Measurements from ENCODE around the gene SLC39A2. TPM values are rescaled to one million over a fixed set of nuclear protein-coding genes. Genes with fewer than 3 reads are reported as not detected.
A peak's percentile ranks its signal among the peaks of the same experiment; 100 is the strongest.
"Not testable (repeated sequence)": the region's sequence is repeated elsewhere in the genome, so short reads cannot be mapped to it uniquely, and the experiment has no call there.

Gene SLC39A2
- total RNA-seq, 2 donors from 2014 or later: not detected

DNA sequence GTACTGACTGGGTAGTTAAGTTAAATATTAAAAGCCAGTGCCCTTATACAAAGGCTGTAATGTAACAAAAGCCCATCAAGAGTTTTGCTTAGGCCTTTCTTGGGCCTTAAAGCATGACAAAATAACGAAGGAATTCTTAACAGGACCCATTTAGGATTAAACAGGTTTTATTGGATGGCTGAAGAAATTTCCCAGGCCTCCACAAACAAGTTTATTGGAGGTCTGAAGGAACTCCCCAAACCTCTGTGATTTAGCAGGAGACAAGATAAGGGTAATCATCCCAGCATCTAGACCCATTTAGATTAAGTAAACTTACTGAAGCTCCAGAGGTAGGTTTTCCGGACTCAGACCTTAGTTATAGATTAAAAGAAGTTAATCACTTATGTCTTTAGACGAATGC, 10.6 kb downstream of the SLC39A2 start:
- H3K27me3 Mint-ChIP-seq: peaks cover 42% of the 10 kb centered on the region
- not testable (repeated sequence) for H3K4me1 Mint-ChIP-seq

DNA sequence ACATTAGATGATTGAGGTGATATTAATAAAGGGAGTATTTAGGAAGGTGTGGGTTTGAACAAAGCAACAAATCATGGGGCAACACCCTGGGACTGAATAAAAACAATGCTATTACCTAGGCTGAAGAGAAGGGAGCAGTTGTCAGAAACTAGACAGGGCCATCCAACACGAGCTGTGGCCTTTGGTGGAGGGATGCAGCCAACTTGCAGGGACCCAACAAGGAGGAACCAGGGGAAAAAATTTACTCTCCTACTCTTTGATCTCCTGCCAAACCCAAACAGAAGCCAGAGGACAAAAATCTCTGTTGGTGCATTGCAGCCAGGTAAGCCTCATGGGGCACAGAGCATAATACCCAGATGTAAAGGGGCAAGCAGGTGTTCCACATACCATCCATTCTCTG, 12.0 kb downstream of the SLC39A2 start:
- Mint-ChIP-seq H3K36me3 (ENCODE audit: low read depth) (no peaks in the 10 kb centered on the region), H3K27ac (no peak overlapping the region), H3K4me1 (peaks cover 2% of the 10 kb centered on the region), H3K27me3 (peaks cover 41% of the 10 kb centered on the region), H3K4me3 (no peak overlapping the region)
- DNase-seq: no peak
- no peaks in the 10 kb centered on the region for H3K9me3 ChIP-seq (ENCODE audit: control insufficient read depth, low read length, poor library complexity, severe bottlenecking)
- ATAC-seq: no peak

More for the DNA sequence above, 10.6 kb downstream of the SLC39A2 start:
- DNase-seq; H3K27ac Mint-ChIP-seq; H3K9me3 ChIP-seq (ENCODE audit: control insufficient read depth, low read length, poor library complexity, severe bottlenecking); ATAC-seq; H3K4me3 Mint-ChIP-seq; H3K36me3 Mint-ChIP-seq (ENCODE audit: low read depth): not testable (repeated sequence)

- peaks cover 4% of the 10 kb centered on the region for H3K36me3 Mint-ChIP-seq (ENCODE audit: low read depth)
- peak overlapping the region; percentile 59 for H3K27ac Mint-ChIP-seq
- no peaks in the 10 kb centered on the region for H3K9me3 ChIP-seq (ENCODE audit: control insufficient read depth, low read length, poor library complexity, severe bottlenecking)
- H3K27me3 Mint-ChIP-seq: peaks cover 30% of the 10 kb centered on the region
- peaks cover 2% of the 10 kb centered on the region for H3K4me1 Mint-ChIP-seq
- ATAC-seq (peak; percentile 85), DNase-seq (peak; percentile 63 to 73 (median 66))
- no peak overlapping the region for H3K4me3 Mint-ChIP-seq
These were observed 15.7 kb downstream of the SLC39A2 start for GRCh38 chr14:21014761-21015190.

DNA sequence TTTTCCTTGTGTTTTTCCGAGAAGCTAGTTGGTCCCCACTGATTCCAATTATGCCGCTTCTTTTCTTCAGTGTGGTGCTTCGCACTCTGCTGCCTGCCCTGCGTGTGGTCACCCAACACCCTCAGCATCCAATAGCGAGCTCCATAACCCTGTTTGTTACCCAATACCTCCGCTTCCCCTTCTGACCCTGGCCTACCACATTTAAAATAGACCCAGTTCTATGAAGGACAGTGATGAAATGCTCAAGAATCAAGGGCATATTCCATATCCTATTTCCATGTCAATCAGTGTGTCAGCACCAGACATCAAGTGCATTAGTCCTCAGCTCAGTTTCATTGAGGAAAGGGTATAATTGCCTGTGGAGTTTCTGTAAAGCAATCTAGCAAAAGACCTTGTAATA, 16.2 kb downstream of the SLC39A2 start:
- H3K9me3 ChIP-seq (ENCODE audit: control insufficient read depth, low read length, poor library complexity, severe bottlenecking): no peaks in the 10 kb centered on the region
- no peak for ATAC-seq
- no peak for DNase-seq
- Mint-ChIP-seq H3K27me3 (peaks cover 30% of the 10 kb centered on the region), H3K27ac (peak overlapping the region; percentile 59), H3K4me3 (no peak overlapping the region), H3K36me3 (ENCODE audit: low read depth) (peaks cover 4% of the 10 kb centered on the region), H3K4me1 (peaks cover 2% of the 10 kb centered on the region)

- Mint-ChIP-seq H3K27ac (peak overlapping the region; percentile 32), H3K36me3 (ENCODE audit: low read depth) (peaks cover 4% of the 10 kb centered on the region), H3K27me3 (peaks cover 20% of the 10 kb centered on the region), H3K4me3 (no peak overlapping the region), H3K4me1 (peaks cover 2% of the 10 kb centered on the region)
- no peaks in the 10 kb centered on the region for H3K9me3 ChIP-seq (ENCODE audit: control insufficient read depth, low read length, poor library complexity, severe bottlenecking)
- ATAC-seq (no peak), DNase-seq (no peak)
These were observed 17.5 kb downstream of the SLC39A2 start for GRCh38 chr14:21016413-21017190.

GRCh38 chr14:21017528-21018245, 18.6 kb downstream of the SLC39A2 start:
- Mint-ChIP-seq H3K27ac (no peak overlapping the region), H3K27me3 (peaks cover 9% of the 10 kb centered on the region), H3K4me1 (peaks cover 8% of the 10 kb centered on the region), H3K4me3 (no peak overlapping the region), H3K36me3 (ENCODE audit: low read depth) (peaks cover 4% of the 10 kb centered on the region)
- H3K9me3 ChIP-seq (ENCODE audit: control insufficient read depth, low read length, poor library complexity, severe bottlenecking): no peaks in the 10 kb centered on the region
- ATAC-seq: no peak
- no peak for DNase-seq

DNA sequence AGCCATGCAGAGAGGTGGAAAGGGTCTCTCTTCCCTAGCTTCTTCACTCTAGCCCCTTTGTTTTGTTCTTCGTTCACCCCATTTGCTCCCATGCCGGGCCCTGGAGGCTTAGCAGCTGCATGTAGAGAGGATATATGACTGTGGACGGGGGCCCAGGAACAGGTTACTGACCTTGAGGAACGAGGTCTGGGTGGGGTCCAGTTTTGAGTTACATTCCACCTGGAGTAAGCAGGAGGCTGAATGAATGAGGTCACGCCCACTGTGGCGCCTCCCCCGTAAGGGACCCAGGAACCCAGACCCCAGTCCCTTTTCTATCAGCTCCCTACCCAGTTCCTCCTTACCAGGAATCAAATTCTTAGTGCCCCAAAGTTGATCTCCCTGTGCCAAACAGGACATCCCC, 19.2 kb downstream of the SLC39A2 start:
- Mint-ChIP-seq H3K4me1 (peaks cover 12% of the 10 kb centered on the region), H3K36me3 (ENCODE audit: low read depth) (peaks cover 6% of the 10 kb centered on the region), H3K4me3 (no peak overlapping the region), H3K27ac (no peak overlapping the region), H3K27me3 (peaks cover 5% of the 10 kb centered on the region)
- ATAC-seq (no peak), DNase-seq (no peak)
- H3K9me3 ChIP-seq (ENCODE audit: control insufficient read depth, low read length, poor library complexity, severe bottlenecking): no peaks in the 10 kb centered on the region

- Mint-ChIP-seq H3K27ac (no peak overlapping the region), H3K4me3 (no peak overlapping the region), H3K36me3 (ENCODE audit: low read depth) (peaks cover 6% of the 10 kb centered on the region), H3K4me1 (peaks cover 12% of the 10 kb centered on the region), H3K27me3 (peaks cover 5% of the 10 kb centered on the region)
- DNase-seq (no peak), ATAC-seq (no peak)
- H3K9me3 ChIP-seq (ENCODE audit: control insufficient read depth, low read length, poor library complexity, severe bottlenecking): no peaks in the 10 kb centered on the region
These were observed 19.7 kb downstream of the SLC39A2 start for GRCh38 chr14:21018781-21019180.

- H3K9me3 ChIP-seq (ENCODE audit: control insufficient read depth, low read length, poor library complexity, severe bottlenecking): no peaks in the 10 kb centered on the region
- H3K27me3 Mint-ChIP-seq: peaks cover 3% of the 10 kb centered on the region
- peak overlapping the region; percentile 59 for H3K4me3 Mint-ChIP-seq
- DNase-seq (no peak), ATAC-seq (no peak)
- no peak overlapping the region for H3K27ac Mint-ChIP-seq
- peaks cover 15% of the 10 kb centered on the region for H3K4me1 Mint-ChIP-seq
- peaks cover 6% of the 10 kb centered on the region for H3K36me3 Mint-ChIP-seq (ENCODE audit: low read depth)
These were observed 20.3 kb downstream of the SLC39A2 start for GRCh38 chr14:21019366-21019765.

- H3K9me3 ChIP-seq (ENCODE audit: control insufficient read depth, low read length, poor library complexity, severe bottlenecking): no peaks in the 10 kb centered on the region
- no peak overlapping the region for H3K4me3 Mint-ChIP-seq
- H3K27me3 Mint-ChIP-seq: no peaks in the 10 kb centered on the region
- H3K36me3 Mint-ChIP-seq (ENCODE audit: low read depth): peaks cover 6% of the 10 kb centered on the region
- no peak overlapping the region for H3K27ac Mint-ChIP-seq
- H3K4me1 Mint-ChIP-seq: peaks cover 17% of the 10 kb centered on the region
- DNase-seq (no peak), ATAC-seq (no peak)
These were observed 22.0 kb downstream of the SLC39A2 start for GRCh38 chr14:21020977-21021545.

DNA sequence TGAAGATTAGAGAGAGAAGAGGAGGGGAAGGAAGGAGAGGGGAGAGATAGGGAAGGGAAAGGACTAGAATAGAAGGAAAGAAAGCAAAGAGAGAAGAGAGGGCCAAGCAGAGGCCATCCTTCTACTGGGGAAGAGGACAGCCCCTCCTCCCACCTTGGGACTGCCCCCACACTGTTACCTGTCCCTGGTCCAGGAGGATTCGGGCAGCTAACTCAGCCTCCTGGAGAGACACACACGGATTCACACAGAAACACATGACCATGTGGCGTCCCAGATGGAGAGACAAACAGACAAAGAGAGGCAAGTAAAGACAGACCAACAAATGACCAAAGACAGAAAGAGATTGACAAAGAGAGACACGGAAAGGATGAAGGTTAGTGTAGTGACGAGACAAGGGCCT, 23.6 kb downstream of the SLC39A2 start:
- H3K4me1 Mint-ChIP-seq: peaks cover 21% of the 10 kb centered on the region
- H3K9me3 ChIP-seq (ENCODE audit: control insufficient read depth, low read length, poor library complexity, severe bottlenecking): no peaks in the 10 kb centered on the region
- H3K27me3 Mint-ChIP-seq: no peaks in the 10 kb centered on the region
- DNase-seq (no peak), ATAC-seq (no peak)
- peak overlapping the region; percentile 72 for H3K27ac Mint-ChIP-seq
- H3K36me3 Mint-ChIP-seq (ENCODE audit: low read depth): peaks cover 6% of the 10 kb centered on the region
- H3K4me3 Mint-ChIP-seq: peak overlapping the region; percentile 95

DNA sequence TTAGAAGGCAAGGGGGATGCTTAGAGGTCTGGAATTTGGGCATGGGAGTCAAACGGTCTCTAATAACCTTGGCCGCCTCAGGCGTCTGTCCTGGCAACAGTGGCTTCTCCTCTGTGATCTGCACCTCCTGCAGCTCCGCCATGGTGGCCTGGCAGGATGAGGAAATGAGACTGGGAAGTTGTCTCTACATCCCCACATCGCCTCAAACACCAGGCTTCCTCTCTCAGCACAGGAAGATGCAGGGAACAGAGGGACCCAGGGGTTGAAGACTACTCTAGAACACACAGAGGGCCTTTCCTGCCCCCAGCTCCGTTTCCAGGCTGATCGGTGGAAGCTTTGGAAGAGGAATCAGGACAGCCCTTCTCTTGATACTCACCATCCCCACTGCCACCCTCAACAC, 24.1 kb downstream of the SLC39A2 start:
- H3K27me3 Mint-ChIP-seq: no peaks in the 10 kb centered on the region

DNA sequence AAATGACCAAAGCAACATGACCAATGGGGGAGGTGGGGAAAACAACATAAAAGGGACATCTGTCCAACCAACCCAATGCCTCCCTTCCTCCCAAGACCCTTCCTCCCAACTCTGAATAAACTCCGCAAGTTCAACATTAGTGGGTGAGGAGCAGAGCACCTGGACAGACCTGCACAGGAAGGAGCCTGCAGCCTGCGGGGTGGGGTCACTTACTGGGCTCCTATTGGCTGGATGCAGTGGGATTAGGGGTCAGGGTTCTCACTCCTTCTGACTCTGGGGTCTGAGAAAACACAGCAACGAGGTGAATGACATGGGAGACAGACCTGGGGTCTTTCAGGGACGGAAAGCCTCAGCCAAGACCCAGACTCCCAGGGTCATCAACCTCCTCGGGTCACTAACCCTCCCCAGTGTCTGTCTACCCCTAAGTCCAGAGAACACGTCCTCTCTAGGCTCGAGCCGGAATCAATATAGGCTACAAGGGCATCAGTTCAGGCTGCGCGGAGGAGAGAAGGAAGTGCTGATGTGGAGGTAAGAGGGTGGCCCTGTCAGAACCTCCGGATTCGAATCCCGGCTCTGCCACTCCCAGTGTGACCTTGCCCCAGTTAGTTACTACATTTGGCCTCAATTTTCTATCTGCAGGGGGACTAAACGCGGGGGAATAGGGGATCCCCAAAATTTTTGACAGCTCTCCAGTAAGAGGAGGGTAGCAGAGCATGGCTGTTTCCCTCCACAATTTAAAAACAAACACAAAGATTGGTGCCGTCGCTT, 24.9 kb downstream of the SLC39A2 start:
- Mint-ChIP-seq H3K4me1 (peaks cover 21% of the 10 kb centered on the region), H3K27ac (peak overlapping the region; percentile 74), H3K4me3 (peak overlapping the region; percentile 95), H3K36me3 (ENCODE audit: low read depth) (peaks cover 6% of the 10 kb centered on the region), H3K27me3 (no peaks in the 10 kb centered on the region)
- ATAC-seq (peak; percentile 24), DNase-seq (no peak)
- no peaks in the 10 kb centered on the region for H3K9me3 ChIP-seq (ENCODE audit: control insufficient read depth, low read length, poor library complexity, severe bottlenecking)

More for the DNA sequence above, 24.1 kb downstream of the SLC39A2 start:
- Mint-ChIP-seq H3K36me3 (ENCODE audit: low read depth) (peaks cover 6% of the 10 kb centered on the region), H3K27ac (peak overlapping the region; percentile 72), H3K4me1 (peaks cover 21% of the 10 kb centered on the region), H3K4me3 (peak overlapping the region; percentile 95)
- no peaks in the 10 kb centered on the region for H3K9me3 ChIP-seq (ENCODE audit: control insufficient read depth, low read length, poor library complexity, severe bottlenecking)
- ATAC-seq (no peak), DNase-seq (no peak)

Measured in T-helper 17 cell (primary cell).